ENCODE data around the gene SAT2.

DNA sequence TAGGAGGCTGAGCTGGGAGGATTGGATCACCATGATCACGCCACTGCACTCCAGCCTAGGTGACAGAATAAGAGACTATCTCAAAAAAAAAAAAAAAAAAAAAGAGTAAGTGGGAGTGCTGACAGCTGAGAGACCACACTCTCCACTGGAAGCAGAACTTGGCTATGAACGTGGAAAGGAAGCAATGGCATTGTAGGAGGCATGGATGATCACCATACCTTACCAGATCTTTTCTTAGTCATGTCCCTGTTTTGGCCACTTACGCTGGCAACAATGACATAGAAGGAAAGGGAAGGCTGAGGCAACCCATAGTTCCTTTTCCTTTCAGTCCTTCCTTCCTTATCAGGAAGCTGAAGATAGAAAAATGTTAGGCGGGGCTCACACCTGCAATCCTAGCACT, 19.4 kb upstream of the SAT2 start:
- no peak for TF ChIP-seq POLR2A (IDR thresholded peaks at IDR 0.05)
- TF ChIP-seq, protein P1, sequence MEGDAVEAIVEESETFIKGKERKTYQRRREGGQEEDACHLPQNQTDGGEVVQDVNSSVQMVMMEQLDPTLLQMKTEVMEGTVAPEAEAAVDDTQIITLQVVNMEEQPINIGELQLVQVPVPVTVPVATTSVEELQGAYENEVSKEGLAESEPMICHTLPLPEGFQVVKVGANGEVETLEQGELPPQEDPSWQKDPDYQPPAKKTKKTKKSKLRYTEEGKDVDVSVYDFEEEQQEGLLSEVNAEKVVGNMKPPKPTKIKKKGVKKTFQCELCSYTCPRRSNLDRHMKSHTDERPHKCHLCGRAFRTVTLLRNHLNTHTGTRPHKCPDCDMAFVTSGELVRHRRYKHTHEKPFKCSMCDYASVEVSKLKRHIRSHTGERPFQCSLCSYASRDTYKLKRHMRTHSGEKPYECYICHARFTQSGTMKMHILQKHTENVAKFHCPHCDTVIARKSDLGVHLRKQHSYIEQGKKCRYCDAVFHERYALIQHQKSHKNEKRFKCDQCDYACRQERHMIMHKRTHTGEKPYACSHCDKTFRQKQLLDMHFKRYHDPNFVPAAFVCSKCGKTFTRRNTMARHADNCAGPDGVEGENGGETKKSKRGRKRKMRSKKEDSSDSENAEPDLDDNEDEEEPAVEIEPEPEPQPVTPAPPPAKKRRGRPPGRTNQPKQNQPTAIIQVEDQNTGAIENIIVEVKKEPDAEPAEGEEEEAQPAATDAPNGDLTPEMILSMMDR (IDR thresholded peaks at IDR 0.05), result no peak

Measured in uterus (tissue), 2 donors.